Measurements from ENCODE around the gene RXRG.

The RXRG gene

DNA sequence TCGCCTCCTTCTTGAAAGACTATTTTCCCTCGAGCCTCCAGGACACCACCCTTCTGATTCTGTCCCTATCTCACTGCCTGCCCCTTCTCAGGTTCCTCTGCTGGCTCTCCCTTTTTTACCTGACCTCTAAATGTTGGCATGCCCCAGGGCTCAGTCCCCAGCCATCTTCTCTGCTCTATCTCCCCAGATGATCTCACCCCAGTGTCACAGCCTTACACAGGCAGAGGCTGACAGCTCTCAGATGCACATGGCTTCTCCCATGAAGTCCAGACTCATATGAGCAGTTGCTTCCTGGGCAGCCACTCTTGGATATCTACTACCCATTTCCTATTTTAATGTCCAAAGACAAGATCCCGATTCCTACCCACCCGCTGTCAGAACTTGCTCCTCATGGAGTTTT lies 37.5 kb downstream of the RXRG start:
- no peak for DNase-seq

DNA sequence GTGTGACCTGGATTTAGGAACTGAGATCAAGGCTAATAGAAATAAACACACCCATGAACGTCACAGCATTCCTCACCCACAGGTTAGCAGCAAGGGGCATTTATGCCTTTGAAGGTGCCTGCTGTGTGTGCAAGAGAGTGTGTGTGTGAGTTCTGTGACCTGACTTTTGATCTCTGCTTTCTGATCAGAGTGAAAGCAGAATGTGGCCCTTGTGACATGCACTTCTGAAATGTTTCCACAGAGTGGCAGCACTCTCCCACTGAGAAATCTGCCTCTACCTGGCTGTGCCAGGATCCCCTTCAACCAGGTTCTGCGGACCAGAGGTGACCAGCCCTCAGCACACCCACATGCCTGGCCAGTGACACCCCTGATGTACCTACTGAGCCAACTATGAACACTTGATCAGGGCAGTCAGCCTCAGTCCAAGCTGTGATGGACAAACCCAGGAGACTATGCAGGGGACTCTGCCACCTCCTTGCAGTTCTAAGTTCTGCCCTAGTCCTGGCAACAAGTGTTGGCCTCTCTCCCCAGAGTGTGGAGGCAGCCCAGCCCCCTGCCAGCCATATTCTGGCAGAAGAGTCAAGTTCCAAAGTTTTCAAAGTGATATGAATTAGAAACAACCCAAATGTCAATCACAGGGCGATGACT lies 41.0 kb downstream of the RXRG start:
- peak; percentile 7 to 13 for DNase-seq

DNA sequence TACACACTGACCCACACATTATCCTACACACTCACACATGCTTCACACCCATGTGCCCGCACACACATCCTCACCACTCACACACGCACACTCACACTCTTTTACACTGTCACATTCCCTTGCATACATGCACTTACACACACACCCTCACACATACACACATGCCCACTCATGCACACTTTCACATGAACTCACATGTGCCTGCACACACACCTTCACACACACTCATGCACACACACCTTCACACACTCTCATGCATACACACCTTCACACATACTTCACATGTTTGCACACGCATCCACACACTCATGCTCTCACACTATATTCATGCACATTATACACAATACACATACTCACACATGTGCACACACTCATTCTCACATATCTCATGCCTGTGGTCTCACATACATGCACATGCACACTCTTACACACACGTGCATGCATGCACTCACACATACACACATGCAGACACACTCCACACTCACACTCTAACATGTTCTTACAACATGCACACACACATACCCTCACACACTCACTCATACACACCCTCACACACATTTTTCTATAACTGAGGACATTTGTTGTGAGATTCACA lies 42.3 kb downstream of the RXRG start:
- DNase-seq = no peak

DNA sequence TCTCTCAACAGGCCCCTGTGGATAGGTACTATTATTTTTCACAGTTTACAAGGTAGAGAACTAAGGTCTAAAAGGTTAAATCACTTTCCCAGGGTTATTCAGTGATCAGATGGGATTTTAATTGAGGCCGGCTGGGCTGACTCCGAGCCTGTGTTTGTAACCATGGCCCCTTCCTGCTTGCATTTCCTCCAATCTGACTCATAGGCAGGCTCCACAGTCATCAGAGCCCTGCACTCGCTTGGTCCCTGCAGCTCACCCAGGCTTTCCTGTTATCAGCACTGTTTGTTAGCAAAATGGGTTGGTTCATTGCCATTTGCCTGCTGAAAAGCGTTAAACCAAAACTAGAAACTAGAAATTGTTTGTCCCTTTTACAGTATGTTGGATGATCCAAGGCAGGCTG lies 47.0 kb downstream of the RXRG start:
- DNase-seq = no peak

DNA sequence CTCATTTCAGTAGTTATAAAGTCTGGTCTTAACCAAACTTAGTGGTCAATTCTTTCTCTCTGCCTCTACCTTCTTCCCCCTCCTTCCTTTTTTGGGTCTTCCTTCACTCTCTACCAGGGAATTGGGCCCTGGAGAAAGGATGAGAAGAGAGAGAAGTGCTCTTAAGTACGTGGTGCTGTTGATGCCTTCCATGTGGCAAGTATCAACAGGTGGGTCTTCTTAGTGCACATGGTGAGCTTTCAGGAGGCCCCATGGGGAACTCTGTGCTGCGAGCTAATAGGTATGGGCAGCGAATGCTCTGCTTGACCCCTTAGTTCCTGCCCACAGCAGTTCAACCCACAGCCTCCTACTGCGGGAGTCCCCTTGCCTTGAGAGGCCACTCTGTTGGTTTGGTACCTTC lies 49.0 kb downstream of the RXRG start:
- DNase-seq = no peak

DNA sequence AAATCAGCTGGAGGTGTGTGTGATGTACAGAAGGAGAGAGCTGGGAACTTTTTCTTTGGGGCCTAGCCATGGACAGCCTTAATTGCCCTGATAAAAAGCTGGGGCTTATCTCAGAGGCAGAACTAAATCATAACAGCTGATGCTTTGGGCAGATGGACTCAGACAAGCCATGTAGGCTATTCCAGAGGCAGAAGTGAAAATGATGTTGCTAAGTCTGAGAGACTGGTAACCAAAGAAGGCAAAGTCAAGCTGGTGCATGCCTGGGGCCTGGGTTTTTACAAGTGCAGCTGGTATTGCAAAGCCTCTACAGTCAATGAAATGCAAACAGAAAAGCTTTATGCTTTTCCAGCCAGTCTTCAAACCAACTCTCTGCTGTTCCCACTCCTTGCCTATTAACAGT lies 49.4 kb downstream of the RXRG start:
- DNase-seq = no peak

DNA sequence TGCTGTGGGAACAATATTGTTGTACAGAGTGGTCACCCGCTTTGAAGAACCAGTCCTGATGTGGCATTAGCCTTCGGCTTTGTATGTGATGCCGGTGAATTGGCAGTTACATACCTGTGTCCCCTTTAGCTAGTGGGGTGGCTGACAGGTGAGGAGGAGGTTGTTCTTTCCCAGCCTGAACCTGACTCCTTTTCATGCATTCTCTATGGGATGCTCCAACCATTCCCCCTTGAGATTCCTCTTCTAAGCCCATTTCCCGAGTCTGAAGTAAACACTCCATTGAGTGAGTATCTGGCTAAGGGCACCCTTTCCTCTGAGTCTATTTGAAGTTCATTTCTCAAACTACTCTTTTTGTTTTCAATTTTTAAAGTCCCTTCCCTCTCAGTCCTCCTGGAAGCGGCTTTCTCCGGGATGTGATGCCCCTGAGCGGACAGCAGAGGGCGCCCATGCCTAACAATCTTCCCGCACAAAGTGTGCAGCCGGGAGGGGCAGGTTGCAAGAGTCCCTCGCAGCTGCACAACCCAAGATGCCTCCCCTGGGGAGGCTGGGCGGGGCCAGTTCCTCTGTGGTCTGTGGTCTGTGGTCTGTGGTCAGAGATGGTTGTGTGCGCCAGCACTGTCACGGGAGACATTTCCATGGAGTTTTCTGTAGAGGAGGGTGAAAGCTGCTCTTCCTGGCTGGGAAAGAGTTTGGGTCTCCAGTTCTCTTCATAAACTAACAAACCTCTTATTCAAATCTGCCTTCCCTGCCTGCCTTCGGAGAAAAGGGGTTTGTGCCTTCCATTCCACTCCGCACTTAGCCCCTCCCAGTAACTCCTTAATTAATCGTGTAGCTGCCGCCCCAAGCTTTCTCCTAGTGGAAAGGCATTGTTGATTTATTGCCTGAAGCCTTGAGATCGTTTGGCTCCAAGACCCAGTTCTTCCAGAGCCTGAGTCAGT lies 52.0 kb downstream of the RXRG start:
- DNase-seq = peak; percentile 83 to 86

DNA sequence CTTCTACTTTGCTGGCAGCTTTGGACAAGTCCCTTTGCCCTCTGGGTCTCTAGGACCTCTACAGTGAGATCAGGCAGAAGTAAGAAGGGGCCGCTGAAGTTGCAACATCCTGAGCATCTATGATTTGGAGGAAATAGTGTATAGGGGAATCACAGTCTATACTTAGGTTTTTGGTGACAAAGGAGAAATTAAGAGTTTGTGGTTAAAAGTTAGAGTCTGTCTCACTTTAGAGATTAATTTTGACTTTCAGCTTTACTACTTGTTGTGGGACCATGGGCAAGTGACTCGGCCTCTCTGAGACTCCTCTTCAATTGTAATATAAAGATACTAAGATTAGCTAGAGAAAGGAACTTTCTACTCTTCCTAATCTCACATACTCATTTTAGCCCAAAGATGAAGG lies 55.3 kb downstream of the RXRG start:
- DNase-seq = no peak

DNA sequence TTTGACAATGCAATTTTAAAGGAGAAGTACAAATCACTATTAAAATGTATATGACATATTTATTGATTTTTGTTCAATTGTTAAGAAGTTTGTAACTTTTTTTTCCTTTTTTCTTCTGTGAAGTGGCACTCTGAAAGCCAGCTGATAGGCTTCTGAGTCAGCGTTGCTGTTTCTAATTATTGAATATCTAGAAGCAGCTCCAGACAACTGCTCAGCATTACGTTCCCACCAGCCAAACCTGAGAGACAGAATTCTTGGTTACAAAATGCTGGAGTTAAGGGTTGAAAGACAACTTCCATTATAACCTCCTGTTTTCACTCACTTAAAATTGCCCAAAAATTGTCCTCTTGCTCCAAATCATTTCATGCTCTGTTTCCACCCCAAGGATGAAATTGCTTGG lies 57.0 kb downstream of the RXRG start:
- no peak for DNase-seq

DNA sequence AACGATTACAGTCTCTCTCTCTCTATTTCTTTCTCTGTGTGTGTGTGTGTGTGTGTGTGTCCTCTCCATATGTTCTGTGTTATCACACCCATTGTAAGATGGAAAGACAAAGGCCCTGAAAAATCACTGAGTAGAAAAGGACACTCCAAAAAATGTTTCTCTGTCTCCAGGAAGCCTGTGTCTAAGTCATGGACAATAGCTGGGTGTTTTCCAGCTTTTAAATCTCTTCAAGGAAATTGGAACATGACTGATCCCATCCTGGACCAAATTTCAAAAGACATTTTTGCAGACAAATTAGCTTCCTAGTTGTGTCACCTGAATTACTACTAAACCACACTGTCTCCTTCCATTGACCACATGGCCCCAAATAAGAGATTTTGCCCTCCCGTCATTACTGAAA lies 57.4 kb downstream of the RXRG start:
- DNase-seq = no peak

DNA sequence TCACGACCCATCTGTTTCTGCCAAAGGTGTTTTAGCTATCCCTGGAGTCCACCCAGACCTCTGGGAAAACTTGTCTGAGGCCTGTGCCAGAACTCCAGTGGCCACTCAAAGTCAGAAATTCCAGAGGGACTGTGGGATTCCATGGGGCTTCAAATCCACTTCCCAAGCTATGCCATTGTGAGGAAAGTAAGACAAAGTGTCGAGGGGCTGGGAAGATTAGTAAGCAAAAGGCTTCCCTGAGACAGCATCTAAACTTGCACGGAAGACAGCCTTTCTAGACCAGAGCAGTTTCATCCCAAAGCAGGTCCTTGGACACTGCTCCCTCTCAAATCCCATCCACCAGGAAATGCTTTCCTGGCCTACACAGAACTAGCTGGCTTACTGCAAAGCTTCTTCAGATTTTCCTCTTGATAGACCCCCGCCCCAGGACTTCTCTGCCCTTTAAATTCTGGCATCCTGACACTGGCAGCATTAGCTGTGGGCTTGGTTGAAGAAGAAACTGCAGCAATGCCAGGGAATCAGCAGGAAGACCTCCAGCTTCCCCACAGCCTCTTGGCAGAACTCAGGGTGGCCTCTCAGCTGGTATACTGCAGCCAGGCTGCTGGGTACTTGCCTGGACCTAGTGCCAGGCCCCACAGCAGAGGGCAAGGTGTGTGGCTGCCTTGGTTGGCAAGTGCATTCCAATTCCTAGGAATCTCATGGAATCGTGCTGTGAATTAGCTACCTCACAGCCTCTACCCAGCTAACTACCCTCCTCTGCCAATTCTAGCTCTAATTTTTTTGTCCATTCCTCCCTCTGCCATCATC lies 61.1 kb downstream of the RXRG start:
- no peak for DNase-seq

DNA sequence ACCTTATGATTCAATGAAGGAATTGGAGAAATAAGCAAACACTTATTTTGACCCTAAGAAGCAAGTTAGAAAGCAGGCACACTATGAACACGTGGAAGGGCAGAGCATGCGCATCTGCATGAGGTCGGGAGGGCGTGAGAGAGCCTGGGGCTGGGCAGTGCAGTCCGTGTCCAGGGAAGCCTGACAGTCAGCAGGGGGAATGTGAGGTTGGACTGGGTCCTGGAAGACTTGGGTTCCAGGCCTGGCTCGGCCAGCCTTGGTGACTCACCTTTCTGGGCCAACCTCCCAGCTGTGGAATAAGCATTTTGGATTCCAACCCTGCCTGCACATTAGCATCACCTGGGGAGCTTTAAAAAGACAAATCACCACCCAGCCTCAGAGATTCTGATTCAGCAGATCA lies 61.9 kb downstream of the RXRG start:
- DNase-seq = no peak

DNA sequence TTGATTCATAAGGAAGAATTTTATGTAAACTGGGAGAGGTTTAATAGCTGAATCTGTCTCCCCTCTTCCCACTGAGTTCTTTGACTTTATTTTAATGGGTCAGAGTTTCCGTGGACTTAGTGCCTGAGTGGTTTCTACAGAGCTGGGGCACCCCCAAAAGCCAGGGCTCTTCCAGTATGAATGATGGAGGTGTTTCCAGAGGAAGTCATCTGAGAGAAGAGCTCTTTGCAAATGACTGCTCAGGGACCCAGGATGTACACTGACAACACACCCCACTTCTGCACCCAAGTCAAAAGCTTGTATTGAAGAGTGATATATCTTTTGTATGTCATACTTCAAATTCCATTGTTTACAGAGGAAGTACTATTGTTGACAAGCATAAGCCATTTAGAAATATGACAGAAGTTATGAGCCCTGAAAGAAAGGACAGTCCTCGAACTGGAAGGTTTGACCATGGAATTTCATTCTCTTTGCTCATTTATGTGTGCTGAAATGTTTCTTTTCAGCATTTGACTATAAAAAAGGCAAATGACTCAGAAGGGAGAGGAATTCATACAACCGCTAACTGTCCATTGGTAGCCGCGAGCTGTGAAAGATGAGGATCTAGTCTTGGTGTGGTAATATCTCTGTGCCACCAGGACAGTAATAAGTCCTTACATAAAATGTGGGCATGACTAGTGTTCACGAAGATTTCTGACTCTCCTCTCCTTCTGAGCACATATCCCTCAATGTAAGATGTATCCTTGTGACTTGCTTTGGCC lies 63.0 kb downstream of the RXRG start:
- no peak for DNase-seq

DNA sequence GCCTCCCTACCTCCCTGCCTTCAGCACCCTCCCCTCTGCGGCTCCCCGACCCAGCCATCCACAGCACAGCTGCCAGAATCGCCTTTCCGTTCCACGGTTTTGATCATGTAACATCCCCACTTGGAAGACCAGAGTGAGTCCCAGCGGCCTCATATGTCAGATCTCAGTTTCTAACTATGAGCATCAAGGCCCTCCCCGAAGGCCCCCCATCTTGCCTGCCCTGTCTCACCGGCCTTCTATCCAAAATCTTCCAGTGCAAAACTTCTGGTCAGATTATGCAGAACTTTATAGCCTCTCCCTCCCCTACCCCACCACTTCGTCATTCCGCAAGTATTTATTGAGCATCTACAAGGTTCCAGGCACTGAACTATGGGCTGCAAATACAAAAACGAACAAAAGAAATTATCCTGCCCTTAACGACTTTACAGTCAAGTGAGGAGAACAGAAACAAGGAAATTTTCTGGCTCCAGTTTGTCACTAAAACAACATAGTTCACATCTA lies 68.1 kb downstream of the RXRG start:
- no peak for DNase-seq

DNA sequence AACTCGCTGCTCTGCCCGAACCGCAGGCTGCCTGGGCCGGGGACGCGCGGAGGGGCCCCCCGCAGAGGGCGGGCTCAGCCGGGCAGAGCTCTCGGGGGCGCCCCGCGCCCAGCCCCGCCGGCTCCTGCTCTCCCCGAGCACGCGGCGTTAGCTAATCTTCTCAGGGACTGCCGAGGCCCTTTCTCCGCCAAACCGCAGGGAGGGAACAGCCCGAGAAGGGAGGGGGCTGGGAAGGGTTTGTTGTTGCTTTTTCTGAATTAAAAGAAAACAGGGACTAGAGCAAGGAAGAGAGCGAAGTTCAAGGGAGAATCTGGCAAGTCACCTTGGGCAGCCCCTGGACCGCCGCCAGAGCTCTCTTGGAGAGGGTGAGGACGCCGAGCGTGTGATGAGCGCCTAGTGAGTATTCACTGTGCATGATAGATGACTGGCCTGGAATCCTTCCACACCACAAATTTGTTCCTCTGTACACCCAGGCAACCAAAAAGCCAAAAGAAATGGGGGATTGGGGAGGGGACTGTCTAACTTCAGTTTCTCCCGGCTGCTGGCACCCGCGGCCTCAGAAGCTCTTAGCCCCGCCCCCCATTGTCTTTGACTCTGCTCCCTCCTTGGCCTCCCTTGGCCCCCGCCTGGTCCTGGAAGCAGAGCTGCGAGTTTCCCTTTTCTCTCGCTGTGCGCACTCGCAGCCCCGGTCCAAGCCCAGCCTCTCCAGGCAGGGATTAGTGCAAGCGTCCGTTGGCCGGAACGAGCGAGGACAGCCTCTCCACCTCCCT lies 68.7 kb downstream of the RXRG start:
- DNase-seq = no peak

DNA sequence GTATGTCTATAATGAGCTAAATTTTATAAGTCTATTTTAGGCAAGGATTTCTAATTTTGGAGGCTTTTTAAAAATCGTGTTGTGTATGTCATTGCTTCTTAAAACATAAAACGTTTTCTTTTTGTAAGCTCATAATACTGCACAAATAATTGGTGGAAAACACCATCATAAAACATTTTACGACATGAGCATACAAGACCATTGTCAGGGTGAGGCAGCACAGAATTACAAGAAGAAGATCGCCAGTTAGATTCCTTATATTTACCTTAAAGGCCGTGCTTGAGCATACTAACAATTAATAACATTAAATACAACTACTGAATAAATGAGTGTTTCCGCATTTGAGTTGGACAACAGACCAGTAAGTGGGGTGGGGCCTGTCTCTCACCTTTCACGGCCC lies 69.3 kb downstream of the RXRG start:
- no peak for DNase-seq

DNA sequence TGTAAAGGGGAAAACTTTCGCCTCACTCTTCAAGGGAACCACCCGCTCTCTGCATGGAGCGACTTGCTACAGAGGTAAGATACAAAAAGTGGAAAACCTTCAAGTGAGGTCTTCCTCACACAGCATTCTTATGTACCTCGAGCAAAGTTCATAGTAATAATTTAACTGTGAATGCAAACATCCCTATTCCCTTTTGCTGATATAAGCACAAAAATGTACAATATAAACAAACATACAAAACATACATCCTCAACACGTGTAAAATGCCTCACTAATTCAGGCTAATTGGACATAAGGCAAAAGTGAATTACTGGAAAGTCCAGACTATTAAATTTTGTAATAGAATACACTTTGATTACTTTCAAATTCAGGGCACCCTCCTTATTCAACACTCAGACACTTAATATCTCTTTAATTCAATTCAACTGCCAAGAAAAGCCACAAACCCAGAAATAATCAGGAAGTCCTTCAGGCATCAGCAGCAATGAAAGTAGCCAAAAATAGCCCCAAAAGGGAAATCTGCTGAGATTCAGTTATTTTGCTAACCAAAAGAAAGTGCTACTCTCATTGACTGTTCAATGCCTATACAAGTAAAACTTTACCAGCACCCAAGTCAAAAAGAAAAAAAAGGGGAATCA lies 73.2 kb downstream of the RXRG start:
- DNase-seq = no peak

DNA sequence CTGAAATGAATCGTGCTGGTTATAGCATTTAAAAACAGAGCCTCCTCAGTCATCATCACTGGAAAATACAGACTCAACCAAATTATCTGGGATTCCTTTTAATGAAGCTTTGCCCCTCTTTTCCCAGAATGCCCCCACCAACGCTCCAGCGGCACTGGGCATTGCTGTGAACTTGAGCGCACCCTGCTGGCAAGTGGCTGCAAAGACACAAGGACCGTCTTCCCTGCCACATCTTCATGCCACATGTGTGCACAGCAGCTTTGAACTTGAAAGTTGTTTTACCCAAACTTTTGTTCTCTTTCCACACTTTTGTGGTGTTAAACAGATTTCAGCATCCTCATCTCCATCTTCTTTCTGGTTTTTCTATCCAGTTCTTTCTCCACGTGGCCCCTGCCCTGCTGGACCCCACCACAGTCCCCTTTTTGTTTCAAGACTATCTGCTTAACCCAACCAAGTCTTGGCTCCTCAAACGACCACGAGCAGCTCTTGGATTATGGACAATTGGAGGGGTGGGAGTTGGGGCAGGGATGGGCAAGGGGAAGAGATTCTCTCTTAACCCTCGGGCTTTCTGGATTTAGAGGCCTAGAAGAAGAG lies 75.6 kb downstream of the RXRG start:
- DNase-seq = no peak

DNA sequence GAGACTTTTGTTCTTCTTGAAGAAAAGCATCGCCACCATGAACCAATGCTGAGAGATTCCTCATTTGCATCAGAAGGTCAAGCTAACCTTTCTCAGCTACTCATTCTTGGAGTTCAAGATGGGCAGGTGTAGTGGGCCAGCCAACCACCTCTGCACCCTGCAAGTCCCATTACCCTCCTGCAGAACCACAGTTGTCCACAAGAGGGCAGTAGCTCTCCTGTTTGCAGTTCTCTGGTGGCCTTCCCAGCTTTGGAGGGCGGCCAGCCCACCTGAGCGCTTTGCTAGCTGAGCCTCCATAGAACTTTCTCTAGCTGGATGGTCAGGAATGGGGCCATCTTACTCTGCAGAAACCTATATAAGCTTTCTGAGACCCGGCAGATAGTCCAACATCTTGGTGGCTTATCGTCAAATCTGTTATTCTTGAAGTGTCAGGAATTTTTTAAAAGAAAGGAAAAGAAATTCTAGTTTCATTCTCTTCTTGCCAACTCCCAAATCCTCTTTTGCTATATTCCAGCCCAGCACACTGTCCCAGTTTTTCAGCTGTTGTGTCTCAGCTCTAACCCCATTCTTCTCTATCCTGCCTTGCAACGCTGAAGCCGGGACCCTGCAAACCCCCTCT lies 77.4 kb downstream of the RXRG start:
- peak; percentile 8 to 17 for DNase-seq

DNA sequence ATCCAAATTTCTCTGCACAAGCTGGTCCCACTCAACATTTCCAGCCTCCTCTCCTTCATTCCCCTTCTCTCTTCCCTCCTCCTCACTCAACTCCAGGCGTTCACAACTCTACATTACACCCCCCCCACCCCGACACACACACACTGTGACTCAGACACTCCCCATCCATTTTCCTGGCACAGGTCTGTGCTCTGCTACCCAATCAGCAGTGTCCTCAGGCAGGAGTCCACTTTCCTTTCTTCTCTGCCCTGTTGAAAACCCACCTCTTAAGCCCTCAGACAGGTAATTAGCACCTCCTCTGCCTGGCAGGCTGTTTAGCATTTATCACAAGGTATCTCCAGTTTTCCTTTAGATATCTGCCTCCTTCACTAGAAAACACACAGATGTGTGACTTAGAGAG lies 79.6 kb downstream of the RXRG start:
- no peak for DNase-seq
